Measurements from ENCODE around the gene TIPRL.
"Not testable (repeated sequence)": the region's sequence is repeated elsewhere in the genome, so short reads cannot be mapped to it uniquely, and the experiment has no call there.

TIPRL gene

DNA sequence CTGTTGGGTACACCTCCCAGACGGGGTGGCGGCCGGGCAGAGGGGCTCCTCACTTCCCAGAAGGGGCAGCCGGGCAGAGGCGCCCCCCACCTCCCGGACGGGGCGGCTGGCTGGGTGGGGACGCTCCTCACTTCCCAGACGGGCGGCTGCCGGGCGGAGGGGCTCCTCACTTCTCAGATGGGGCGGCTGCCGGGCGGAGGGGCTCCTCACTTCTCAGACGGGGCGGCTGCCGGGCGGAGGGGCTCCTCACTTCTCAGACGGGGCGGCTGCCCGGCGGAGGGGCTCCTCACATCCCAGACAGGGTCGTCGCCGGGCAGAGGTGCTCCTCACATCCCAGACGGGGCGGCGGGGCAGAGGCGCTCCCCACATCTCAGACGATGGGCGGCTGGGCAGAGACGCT is 28.9 kb downstream of the TIPRL start:
- in situ Hi-C loops (cut with HindIII; ENCODE audit: low sequenced_read_pairs), result not testable (repeated sequence)

DNA sequence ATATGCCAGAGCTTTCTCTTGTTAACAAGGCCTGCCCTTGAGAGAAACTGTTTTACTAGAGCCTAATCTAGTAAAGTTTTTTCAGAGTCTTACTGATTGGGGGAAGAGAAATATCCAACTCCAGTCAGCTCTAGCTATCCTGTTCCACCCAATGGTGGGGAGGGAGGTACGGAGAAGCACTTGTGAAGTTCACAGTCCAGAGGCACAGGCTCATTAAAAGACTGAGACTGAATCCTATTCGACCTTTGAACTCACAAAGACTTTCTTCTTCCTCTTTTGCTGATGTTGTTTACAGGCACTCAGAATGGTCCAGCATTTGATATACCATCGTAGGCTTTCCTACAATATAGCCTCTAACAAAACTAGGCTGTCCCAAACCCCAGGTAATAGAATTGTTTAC is 31.6 kb downstream of the TIPRL start:
- in situ Hi-C loops (cut with HindIII; ENCODE audit: low sequenced_read_pairs), result no loop called here

DNA sequence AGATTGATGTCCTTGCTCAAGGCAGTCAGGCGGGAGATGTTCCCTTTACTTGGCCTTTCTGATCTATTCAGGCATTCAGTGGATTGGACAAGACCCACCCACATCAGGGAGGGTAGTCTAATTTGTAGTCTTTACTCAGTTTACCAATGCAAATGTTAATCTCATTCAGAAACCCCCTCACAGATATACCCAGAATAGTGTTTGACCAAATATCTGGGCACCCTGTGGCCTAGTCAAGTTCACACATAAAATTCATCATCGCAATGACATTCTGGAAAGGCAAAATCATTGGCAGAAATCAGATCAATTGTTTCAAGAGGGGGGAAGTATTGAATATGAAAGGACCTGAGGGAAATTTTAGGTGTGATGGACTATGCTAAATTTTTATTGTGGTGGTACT is 34.6 kb downstream of the TIPRL start:
- in situ Hi-C loops (cut with HindIII; ENCODE audit: low sequenced_read_pairs), result no loop called here

DNA sequence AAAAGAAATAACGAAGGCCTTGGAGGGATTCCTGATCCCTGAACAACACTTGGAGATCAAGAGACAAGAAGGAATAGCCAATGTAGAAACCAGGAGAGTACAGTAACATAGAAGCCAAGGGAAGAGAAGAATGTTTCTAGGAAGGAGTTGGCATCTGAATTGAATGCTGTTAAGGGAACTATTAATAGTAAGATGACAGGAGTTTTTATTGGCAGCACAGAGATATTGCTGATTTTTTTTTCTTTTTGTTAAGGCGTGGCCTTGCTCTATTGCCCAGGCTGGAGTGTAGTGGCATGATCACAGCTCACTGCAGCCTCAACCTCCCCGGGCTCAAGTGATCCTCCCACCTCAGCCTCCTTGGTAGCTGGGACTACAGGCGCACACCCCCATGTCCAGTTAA is 37.4 kb downstream of the TIPRL start:
- in situ Hi-C loops (cut with HindIII; ENCODE audit: low sequenced_read_pairs), result no loop called here

DNA sequence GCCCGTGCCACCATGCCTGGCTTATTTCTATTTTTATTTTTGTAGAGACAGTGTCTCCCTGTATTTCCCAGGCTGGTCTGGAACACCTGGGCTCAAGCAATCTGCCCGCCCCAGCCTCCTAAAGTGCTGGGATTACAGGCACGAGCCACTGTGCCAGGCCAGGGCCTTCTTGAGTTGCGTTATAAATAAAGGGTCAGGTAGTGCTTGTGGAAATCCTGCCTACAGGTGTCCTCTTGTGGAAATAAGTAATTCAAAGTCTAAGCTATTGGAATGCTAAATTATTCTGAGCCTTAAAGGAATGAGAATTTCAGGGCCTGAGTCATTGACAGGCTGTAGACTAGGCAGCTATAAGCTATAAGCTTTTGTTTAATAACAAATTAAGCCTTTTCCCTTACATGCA is 38.9 kb downstream of the TIPRL start:
- in situ Hi-C loops (cut with HindIII; ENCODE audit: low sequenced_read_pairs), result no loop called here

DNA sequence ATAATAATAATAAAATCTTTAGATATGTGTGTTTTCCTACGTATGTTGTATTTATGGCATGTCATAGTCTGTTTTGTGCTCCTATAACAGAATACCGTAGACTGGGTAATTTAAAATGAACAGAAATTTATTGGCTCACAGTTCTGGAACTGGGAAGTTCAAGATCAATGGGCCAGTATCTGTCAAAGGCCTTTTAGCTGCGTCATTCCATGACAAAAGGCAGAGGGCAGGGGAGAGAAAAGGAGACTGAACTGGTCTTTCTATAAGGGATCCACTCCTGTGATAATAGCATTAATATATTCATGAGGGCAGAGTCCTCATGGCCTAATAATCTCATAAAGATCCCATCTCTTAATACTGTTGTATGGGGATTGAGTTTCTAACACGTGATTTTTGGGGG is 39.9 kb downstream of the TIPRL start:
- in situ Hi-C loops (cut with HindIII; ENCODE audit: low sequenced_read_pairs), result no loop called here

DNA sequence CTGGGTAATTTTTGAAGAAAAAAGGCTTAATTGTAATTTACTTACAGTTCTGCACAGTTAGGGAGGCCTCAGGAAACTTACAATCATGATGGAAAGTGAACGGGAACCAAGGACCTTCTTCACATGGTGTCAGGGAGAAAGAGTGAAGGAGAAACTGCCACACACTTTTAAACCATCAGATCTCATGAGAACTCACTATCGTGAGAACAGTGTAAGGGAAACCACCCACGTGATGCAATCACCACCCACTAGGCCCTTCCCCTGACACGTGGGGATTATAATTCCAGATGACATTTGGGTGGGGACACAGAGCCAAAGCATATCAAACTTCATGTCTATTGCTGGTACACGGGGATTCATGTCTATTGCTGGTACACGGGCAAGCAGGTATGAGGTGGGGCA is 41.7 kb downstream of the TIPRL start:
- in situ Hi-C loops (cut with HindIII; ENCODE audit: low sequenced_read_pairs), result no loop called here

DNA sequence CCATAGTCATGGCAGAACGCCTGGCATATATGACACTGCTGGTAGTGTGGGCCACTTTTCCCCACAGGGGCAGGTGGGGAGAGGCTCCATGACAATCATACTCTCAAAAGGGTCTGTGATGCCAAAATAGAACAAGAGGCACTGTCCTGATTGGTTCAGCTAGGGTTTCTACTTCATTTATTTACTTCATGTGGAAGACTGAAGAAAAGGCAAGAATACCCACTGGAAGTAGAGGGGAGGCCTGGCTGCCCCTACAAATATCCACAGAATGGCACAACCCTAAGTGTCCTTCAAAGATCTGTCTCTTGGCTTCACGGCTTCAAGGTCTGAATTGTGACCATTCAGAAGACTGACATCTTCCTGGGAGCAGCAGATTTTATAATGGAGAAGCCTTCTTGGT is 42.5 kb downstream of the TIPRL start:
- in situ Hi-C loops (cut with HindIII; ENCODE audit: low sequenced_read_pairs), result no loop called here

DNA sequence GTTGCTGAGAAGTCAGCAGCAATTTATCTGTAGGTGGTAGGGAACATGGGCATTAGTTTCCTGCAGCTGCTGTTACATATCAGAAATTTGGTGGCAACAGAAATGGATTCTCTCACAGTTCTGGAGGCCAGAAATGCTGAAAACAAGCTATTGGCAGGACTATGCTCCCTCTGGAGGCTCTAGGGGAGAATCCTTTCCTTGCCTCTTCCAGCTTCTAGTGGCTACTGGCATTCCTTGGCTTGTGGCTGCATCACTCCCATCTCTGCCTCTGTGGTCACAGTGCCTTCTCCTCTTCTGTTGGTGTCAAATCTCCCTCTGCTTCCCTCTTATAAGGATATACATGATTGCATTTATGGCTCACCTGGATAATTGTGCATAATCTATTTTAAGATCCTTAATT is 44.5 kb downstream of the TIPRL start:
- in situ Hi-C loops (cut with HindIII; ENCODE audit: low sequenced_read_pairs), result no loop called here

DNA sequence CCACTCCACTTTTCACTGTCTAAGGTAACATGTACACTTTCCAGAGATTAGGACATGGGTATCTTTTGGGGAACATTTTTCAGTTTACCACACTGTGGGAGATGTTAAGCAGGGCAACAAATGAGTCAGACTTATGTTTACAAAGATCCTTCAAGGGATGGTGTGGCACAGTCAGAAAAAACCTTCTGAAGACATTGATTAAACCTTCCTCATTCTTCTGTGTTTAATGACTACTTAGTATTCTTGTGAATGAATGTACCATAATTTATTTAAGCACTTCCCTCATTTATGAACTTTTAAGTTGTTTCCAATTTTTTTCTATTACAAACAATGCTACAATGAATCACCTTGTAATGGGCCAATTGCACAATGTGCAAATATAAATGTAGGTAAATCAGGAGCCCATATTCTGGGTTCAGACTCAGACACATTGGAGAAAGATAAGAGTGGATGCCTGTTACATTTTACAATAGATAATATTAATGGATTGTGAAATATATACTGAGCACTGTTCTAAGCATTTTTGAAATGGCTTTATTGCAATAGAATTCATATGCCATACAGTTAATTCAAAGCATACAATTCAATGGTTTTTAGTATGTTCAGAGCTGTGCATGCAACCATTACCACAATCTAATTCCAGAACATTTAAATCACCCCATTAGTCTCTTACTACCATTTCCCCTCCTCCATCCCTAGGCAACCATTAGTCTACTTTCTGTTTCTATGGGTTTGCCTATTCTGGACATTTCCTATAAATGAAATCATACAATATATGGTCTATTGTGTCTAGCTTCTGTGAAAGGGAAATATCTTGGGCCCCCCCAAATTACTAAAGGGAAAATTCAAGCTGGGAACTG is 45.1 kb downstream of the TIPRL start:
- in situ Hi-C loops (cut with HindIII; ENCODE audit: low sequenced_read_pairs), result no loop called here

DNA sequence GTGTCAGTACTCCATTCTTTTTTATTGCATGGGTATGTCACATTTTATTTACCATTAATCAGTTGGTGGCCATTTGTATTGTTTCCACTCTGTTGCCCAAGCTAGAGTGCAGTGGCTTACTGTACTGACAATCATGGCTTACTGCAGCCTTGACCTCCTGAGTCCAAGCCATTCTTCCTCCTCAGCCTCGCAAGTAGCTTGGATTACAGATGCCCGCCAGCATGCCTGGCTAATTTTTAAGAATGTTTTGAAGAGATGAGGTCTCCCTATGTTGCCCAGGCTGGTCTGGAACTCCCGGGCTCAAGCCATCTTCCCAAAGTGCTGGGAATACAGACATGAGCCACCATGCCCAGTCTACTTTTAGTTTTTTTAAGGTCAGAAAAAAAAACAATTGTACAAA is 46.2 kb downstream of the TIPRL start:
- in situ Hi-C loops (cut with HindIII; ENCODE audit: low sequenced_read_pairs), result no loop called here

DNA sequence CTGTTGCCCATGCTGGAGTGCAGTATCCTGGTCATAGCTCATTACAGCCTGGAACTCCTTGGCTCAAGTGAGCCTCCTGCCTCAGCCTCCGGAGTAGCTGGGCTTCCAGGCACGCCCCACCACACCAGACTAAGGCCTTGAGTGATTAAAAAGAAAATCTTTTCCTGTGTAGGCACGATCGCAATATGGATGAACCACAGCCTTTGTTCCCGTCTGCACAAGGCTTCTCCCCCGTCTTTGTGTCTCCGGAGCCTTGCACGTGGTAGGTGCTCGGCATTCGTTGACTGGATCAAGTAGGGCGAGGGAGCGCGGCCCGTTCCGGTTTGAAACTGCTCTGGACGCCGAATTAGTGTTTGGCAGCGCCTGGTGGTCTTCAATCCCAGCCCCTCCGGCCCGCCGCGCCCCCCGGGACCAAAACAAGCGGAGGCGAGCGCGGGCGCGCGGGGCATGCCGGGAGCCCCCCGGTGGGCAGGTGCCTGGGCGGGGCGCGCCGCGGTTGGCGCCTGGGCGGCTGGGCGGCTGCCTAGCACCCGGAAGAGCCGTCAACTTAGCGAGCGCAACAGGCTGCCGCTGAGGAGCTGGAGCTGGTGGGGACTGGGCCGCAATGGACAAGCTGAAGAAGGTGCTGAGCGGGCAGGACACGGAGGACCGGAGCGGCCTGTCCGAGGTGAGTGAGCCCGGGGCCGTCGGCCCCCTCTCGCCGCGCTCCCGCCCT is 46.9 kb downstream of the TIPRL start, which contains the start of gene SFT2D2:
Gene SFT2D2 (plus strand): TSS at position 529 of the 715 bp plus-strand sequence. CDS start 76 bp downstream, at position 605.
- in situ Hi-C loops (cut with HindIII; ENCODE audit: low sequenced_read_pairs), result no loop called here

DNA sequence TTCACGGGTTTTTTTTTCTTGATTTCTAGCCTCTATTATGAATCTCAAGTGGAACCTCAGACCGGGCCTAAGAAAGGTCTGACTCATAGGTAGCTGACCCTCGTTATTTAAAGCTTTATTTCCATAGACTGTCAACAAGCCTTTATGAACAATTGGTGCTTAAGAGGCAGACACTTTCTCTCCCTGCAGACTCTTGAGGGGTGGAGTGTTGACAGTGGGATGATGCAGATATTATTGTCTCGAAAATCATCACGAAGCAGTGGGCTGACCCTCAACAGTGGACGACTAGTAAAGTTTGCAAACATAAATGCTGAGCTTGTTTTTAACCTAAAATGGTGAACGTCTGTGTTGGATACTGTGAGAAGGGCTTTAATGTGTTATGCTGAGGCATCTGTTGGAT is 48.9 kb downstream of the TIPRL start:
- in situ Hi-C loops (cut with HindIII; ENCODE audit: low sequenced_read_pairs), result no loop called here

DNA sequence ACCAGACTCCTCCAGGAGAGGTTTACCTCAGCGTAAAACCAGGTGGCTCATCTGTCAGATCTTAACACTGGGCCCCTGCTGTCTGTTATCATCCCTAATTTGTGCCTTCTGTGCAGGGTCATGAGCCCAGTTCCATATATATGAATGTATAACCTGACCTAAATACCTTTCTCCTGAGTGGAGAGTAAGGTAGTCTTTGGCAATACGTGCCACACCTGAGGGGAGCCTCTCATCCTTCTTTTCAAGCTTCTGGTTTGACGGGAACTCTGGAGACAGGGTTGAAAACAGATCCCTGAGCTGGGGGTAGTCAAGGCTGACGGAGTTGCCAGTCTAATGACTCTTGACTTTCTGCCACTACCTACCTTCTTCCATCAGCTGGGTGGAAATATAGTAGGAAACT is 51.1 kb downstream of the TIPRL start:
- in situ Hi-C loops (cut with HindIII; ENCODE audit: low sequenced_read_pairs), result no loop called here

DNA sequence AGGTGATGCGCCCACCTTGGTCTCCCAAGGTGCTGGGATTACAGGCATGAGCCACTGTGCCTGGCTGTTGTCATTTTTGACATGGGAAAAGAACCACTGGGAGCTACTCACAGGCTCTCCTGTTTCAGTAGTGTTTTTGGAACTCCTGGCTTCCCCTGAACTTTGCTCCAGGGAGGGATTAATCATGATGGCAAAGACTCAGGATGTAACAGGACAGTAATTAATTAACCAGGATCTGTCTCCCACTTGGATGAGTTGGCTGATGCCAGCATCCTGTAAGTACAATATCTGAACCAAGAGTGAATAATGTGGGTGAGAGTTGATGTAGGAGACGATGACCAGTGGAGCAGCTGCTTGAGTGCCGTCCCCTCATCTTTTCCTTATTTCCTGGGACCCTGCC is 51.9 kb downstream of the TIPRL start:
- in situ Hi-C loops (cut with HindIII; ENCODE audit: low sequenced_read_pairs), result no loop called here

DNA sequence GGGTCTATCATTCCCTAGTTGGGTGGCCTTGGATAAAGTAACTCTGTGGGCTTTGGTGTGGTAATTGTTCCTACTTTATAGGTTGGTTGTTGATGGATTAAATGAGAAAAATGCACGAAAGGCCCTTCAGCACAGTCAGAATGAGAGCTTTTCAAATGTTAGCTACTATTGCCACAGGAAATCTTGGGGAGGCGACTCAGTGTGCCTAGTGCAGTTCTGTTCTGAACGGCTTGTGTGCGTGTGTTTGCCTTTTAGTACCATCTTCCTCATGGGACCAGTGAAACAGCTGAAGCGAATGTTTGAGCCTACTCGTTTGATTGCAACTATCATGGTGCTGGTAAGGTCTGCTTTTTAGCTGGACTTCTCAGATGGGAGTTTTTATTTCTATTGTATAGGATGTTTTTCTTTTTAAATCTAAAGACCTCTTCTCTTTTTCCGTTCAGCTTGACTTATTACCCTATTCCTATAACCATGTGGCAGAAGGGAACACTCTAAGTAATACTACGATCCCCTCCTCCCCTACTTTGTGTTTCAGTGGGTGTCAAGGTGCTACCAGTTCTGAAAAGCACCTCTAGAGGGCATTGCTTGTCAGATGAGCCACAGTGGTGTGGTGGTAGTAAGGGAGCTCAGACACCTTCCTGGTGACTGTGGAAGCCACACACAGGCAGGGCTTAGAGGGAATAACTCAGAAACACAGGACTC is 56.2 kb downstream of the TIPRL start:
- in situ Hi-C loops (cut with HindIII; ENCODE audit: low sequenced_read_pairs), result loop anchor here (5.0 kb wide), 1 partner anchor 73 kb away; no protein-coding TSS in a partner anchor

DNA sequence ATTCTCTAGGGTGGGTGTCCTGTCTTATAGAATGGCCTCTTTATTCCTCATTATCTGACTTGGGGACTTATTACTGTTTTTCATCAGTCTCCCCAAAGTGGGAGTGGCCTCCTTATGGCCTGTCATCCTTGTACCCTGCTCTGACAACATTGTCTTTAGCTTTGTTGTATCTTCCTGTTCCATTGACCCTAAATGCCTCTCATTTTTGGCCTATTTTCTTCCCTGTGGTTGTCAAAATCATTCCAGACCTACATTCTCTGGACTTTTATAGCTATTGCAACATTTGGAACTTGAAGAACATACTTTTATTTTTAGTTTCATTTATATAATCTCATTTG is 56.8 kb downstream of the TIPRL start:
- in situ Hi-C loops (cut with HindIII; ENCODE audit: low sequenced_read_pairs), result loop anchor here (5.0 kb wide), 1 partner anchor 73 kb away; no protein-coding TSS in a partner anchor

DNA sequence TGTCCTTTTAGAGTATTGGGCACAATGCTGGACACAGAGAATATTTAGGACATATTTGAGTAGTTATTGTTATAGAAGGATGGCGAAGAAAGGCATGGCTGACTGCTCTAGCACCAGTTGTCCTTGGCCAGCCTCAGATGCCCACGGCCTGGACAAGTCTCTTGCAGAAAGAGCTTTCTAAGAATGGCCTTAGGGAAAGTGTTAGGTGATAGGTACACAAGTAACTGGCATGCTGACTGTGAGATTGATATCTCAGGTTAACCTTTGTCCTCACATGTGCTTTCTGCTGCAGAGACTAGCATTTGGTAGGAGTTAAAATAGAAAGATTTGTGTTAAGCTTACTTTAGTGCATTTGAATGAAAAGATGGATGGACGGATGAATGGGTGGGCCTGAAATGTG is 57.2 kb downstream of the TIPRL start:
- in situ Hi-C loops (cut with HindIII; ENCODE audit: low sequenced_read_pairs), result loop anchor here (5.0 kb wide), 1 partner anchor 74 kb away; no protein-coding TSS in a partner anchor

DNA sequence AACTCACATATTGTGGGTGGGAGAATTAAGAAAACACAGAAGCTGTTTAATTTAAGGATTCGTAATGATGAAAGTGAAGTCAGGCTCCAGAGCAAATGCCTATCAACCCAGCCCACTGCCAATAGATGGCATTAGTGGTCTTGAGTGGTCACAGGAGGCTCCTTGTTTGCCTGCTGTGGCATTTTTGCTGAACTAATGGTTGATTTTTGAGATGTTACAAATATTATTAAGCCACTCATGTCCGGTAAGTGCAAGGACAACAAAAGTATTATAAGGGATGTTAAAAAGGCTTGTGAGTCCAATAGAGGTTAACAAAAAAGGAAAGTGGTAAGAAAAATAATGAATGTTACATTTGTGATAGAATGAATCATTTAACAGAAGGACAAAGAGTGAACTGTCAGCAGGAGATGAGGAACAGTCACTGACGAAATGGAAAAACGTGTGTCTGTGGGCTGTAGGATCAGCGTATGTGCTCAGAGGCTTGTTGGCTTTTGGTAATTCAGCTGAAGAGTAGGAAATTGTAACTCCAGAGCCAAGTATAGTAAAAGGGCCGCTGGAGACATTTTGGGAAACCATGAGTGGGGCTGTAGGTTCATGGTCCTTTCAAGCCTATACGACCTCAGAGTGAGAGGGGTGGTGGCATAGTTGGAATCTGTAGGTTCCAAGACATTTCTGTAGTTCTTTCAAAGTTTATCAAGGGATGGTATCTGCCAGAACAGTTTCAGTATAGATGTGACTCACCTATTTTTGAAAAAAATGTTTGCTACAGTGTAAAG is 58.3 kb downstream of the TIPRL start:
- in situ Hi-C loops (cut with HindIII; ENCODE audit: low sequenced_read_pairs), result loop anchor here (5.0 kb wide), 1 partner anchor 75 kb away; no protein-coding TSS in a partner anchor

DNA sequence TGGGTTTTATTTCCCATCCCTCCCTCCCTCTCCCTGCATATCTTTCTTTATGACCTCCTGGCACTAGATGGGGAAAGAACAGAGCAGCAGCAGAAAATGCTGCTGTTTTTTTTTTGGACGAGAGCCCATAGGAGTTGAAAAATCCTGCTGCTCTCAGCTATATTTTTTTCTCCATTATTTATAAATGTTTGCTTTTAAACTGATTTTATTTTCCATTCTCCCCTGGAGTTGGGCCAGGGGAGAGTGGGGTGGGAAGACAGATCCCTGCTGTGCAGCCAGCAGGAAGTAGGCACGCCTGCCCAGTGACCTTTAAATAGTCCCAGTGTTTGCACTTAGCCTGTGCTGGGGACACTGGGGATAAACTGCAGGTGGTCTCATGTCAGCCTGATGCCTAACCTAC is 64.4 kb downstream of the TIPRL start:
- in situ Hi-C loops (cut with HindIII; ENCODE audit: low sequenced_read_pairs), result loop anchor here (5.0 kb wide), 1 partner anchor 54 kb away; no protein-coding TSS in a partner anchor
